Lung (tissue), 12 donors: ENCODE results near the gene DPP6. TPM values are rescaled to one million over a fixed set of nuclear protein-coding genes. Genes with fewer than 3 reads are reported as not detected.

ENCODE experiments used
- ATAC-seq: fragments of 200-7000 bp; cut with Tn5 transposase; one replicate; pipeline ENCODE4 v1.9.1; 2020; ENCODE audit warnings: moderate number of reproducible peaks; ENCODE audit not compliant: insufficient read depth, low FRiP score
- DNase-seq, 3 donors: peaks; one replicate each; pipeline ENCODE4 v3.0.0-alpha.2; 2013 to 2017
- H3K27ac ChIP-seq, 2 donors: one replicate each; pipeline ENCODE4 v1.5.1; 2013; ENCODE audit warnings: mild to moderate bottlenecking in 2 of 2, moderate library complexity in 2 of 2, control low read depth in 1 of 2, inconsistent platforms in 1 of 2, low read depth in 1 of 2, low read length in 1 of 2
- H3K27me3 ChIP-seq, 3 donors: one replicate each; pipeline ENCODE4 v1.5.1; 2013; ENCODE audit warnings: low read length in 2 of 3; ENCODE audit not compliant: control insufficient read depth in 3 of 3, insufficient read depth in 3 of 3
- H3K36me3 ChIP-seq, 4 donors: one replicate each; pipeline ENCODE4 v1.5.1; 2013; ENCODE audit warnings: low read length in 4 of 4, mild to moderate bottlenecking in 1 of 4, moderate library complexity in 1 of 4; ENCODE audit not compliant: control insufficient read depth in 4 of 4, insufficient read depth in 4 of 4
- H3K4me1 ChIP-seq, 5 donors: one replicate each; pipeline ENCODE4 v1.5.1; 2013; ENCODE audit warnings: low read length in 5 of 5, mild to moderate bottlenecking in 2 of 5, moderate library complexity in 1 of 5; ENCODE audit not compliant: control insufficient read depth in 5 of 5, insufficient read depth in 5 of 5
- H3K4me3 ChIP-seq: one replicate; pipeline ENCODE4 v1.5.1; 2013; ENCODE audit warnings: mild to moderate bottlenecking, control low read depth, moderate library complexity
- H3K9ac ChIP-seq, 2 donors: one replicate each; pipeline ENCODE4 v1.5.1; 2013; ENCODE audit warnings: low read length in 2 of 2, control low read depth in 1 of 2; ENCODE audit not compliant: insufficient read depth in 1 of 2
- H3K9me3 ChIP-seq, 4 donors: one replicate each; pipeline ENCODE4 v1.5.1; 2013; ENCODE audit warnings: low read length in 3 of 4, mild to moderate bottlenecking in 1 of 4, moderate library complexity in 1 of 4; ENCODE audit not compliant: control insufficient read depth in 4 of 4, insufficient read depth in 3 of 4
- WGBS, 2 donors: extraction: QIAGEN DNeasy Blood & Tissue Kit; methylation state at CpG; one replicate each; pipeline ENCODE4 v1.1.7; 2013; 5-methylcytosine and 5-hydroxymethylcytosine counted together
- polyA plus RNA-seq, 2 donors: library from polyadenylated mRNA; stranded (reverse); fragments of 200-250 nt; gene quantifications; one replicate each; pipeline ENCODE4 v1.2.1, GENCODE V29; 2013
- total RNA-seq, 2 donors: library from RNA; depleted of rRNA in 1 of 2; stranded (reverse); fragments of >200 nt in 1 of 2; gene quantifications; one replicate each; pipeline ENCODE4 v1.2.1, GENCODE V29; 2014 to 2021
- TF ChIP-seq, protein P1 (sequence below): IDR thresholded peaks from 2 replicates; pipeline ENCODE4 v1.5.1; 2012; ENCODE audit warnings: mild to moderate bottlenecking; ENCODE audit errors: control extremely low read depth, extremely low read depth
- donor health status: control.
- donor health status: control.
- donor health status: Bipolar disorder and iron deficiency.
- donor health status: healthy.
- donor health status: DM: yes; HTN: yes; CAD: no.

DPP6 gene
- total and polyA plus RNA-seq, 4 donors, result 0.08 to 1.3 (median 0.75) TPM

DNA sequence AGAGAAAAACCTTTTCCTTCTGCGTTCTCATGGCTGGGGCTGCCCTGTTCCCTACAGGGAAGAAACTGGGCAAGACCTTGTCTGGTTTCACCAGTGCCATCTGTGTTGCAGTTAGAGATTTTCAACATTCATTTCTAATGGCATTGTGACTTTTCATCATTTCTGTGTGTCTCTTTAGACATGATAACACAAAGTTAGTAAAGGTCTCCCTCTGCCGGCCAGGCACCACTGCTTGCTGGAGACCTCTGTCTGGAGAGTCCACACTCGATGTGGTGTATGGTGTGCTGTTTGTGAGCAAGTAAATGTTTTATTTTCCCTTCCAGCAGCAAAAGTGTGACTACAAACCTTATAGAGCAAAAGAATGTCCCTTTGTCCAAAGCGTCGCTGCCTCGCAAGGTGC lies 737.2 kb downstream of the DPP6 start:
- DNase-seq (peak; percentile 29 to 57 (median 47)), ATAC-seq (no peak)
- H3K4me3 ChIP-seq, result no peak overlapping the region
- H3K27me3 ChIP-seq, result peaks cover 0 to 4% (median 0%) of the 10 kb centered on the region in 3 donors
- no peak overlapping the region for H3K27ac ChIP-seq
- H3K4me1 ChIP-seq, result peaks cover 0 to 2% (median 0%) of the 10 kb centered on the region in 5 donors
- TF ChIP-seq, protein P1, sequence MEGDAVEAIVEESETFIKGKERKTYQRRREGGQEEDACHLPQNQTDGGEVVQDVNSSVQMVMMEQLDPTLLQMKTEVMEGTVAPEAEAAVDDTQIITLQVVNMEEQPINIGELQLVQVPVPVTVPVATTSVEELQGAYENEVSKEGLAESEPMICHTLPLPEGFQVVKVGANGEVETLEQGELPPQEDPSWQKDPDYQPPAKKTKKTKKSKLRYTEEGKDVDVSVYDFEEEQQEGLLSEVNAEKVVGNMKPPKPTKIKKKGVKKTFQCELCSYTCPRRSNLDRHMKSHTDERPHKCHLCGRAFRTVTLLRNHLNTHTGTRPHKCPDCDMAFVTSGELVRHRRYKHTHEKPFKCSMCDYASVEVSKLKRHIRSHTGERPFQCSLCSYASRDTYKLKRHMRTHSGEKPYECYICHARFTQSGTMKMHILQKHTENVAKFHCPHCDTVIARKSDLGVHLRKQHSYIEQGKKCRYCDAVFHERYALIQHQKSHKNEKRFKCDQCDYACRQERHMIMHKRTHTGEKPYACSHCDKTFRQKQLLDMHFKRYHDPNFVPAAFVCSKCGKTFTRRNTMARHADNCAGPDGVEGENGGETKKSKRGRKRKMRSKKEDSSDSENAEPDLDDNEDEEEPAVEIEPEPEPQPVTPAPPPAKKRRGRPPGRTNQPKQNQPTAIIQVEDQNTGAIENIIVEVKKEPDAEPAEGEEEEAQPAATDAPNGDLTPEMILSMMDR, result no peak
- peaks cover 0 to 5% (median 1%) of the 10 kb centered on the region in 4 donors for H3K9me3 ChIP-seq
- H3K9ac ChIP-seq, result no peak overlapping the region
- 60 to 76% methylated on average over 6 of the region's 6 CpGs for WGBS, 2 donors
- H3K36me3 ChIP-seq, result no peaks in the 10 kb centered on the region

DNA sequence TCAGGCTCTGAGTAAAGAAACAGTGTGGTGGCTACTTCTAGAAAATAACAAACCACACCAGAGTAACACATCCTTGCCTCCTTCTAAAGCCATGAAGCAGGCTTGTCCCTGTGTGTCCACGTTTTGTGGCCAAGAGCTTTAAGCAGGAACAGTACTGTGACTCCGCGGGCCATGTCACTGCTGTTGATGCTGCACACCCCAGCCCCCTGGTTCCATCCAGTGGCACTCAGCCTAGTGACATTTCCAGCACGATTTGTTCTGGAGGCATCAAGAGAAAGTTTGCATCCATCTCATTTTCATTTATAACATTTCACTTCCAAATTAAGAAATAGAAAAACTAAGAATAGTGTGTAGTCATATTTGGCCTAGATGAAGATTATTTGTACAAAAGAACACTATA lies 739.4 kb downstream of the DPP6 start:
- no peak for DNase-seq
- H3K27ac ChIP-seq, result no peak overlapping the region
- H3K36me3 ChIP-seq, result no peaks in the 10 kb centered on the region
- ATAC-seq, result no peak
- peaks cover 0 to 4% (median 0%) of the 10 kb centered on the region in 4 donors for H3K9me3 ChIP-seq
- peaks cover 0 to 9% (median 0%) of the 10 kb centered on the region in 3 donors for H3K27me3 ChIP-seq
- H3K9ac ChIP-seq, result no peak overlapping the region
- TF ChIP-seq, protein P1, result no peak
- 86 to 92% methylated on average over 4 of the region's 4 CpGs for WGBS, 2 donors
- peaks cover 0 to 3% (median 0%) of the 10 kb centered on the region in 5 donors for H3K4me1 ChIP-seq
- H3K4me3 ChIP-seq, result no peak overlapping the region

DNA sequence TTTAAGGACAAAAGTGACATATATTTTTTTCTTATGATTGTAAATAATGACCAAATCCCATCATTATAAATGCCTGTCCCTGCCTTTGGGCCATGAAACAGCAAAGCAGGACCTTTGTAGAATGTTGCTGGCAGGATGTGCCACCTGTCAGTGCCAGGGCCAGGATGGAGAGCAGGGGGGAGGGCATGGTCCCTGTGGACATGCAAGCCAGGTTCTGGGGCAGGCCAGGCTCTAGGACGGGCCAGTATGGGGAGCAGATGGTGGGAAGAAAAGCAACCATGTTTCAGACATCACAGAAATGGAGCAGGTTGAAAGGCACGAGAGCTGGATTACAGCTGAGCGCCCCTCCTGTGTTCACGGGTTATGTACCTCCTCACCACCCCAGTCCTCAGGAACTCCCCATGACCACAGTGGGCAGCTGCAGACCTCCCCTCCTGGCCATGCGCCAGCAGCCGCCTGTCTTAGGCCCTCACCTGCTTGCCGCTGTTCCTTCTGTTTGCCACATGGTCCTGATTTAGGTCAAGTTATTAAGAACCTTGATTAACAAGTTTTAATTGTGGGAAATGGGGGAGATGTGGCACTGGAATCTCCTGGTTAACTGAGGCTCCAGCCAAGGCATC lies 740.3 kb downstream of the DPP6 start:
- Histone ChIP-seq H3K27ac (no peak overlapping the region), H3K4me1 (peaks cover 0 to 3% (median 0%) of the 10 kb centered on the region in 5 donors), H3K36me3 (no peaks in the 10 kb centered on the region), H3K9me3 (peaks cover 0 to 4% (median 0%) of the 10 kb centered on the region in 4 donors), H3K4me3 (no peak overlapping the region), H3K9ac (no peak overlapping the region), H3K27me3 (peaks cover 0 to 12% (median 3%) of the 10 kb centered on the region in 3 donors)
- 83 to 86% methylated on average over 7 of the region's 7 CpGs for WGBS, 2 donors
- TF ChIP-seq, protein P1, result no peak
- DNase-seq (no peak), ATAC-seq (no peak)
